GM18507 (cell line): ENCODE data around the gene C14orf119.

Experiments used
- DNase-seq: peaks from one replicate; pipeline ENCODE4 v3.0.0; 2011; ENCODE audit warnings: low read depth; ENCODE audit not compliant: insufficient read length; ENCODE audit errors: extremely low spot score
- FAIRE-seq: peaks from 2 replicates; lab custom pipeline; 2011; peaks lifted over from hg19 to GRCh38; lab: Jason Lieb, UNC

C14orf119 gene

GRCh38 chr14:23120541-23121251 is 25.4 kb downstream of the C14orf119 start:
- DNase-seq, result peak; percentile 85
- FAIRE-seq, result peak; percentile 90

DNA sequence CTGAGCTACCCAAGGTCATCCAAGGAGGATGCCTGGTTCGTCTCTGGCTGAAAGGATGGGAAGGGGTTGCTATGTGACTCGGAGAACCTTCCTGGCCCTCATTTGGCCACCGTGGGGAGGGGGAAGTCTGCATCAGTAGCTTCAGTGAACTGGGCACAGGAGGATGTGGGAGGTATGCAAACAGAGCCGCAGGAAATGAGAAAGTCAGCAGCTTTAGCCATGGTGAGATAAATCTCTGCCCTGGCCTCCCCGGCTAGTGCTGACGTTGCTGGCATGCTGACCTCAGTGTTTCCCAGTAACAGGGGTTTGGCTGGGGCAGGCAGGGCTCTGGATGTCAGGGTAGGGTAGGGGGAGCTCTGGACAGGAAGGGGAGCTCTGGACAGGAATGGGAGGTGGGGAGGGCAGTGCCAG is 26.1 kb downstream of the C14orf119 start:
- FAIRE-seq (no peak), DNase-seq (peak; percentile 30)

DNA sequence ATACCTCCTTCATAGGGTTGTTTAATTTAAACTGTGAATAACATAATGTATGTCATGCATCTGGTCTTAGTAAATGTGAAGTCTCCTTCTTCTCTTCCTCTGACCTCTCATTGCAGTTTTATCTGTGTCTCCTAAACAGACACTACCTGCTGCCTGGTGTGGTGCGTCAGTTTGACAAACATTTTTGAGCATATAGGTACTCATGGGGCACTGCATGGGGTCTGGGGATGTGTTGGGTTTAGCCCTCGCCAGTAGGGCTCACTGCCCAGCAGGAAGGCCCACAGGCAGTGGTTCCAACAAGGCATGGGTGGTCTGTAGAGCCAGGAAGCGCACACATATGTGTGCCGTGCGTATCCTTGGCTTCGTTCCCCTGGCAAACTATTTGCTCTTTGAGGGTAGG is 26.8 kb downstream of the C14orf119 start:
- FAIRE-seq (no peak), DNase-seq (no peak)

- FAIRE-seq (no peak), DNase-seq (no peak)
Measured at GRCh38 chr14:23123419-23123818, 28.1 kb downstream of the C14orf119 start.

DNA sequence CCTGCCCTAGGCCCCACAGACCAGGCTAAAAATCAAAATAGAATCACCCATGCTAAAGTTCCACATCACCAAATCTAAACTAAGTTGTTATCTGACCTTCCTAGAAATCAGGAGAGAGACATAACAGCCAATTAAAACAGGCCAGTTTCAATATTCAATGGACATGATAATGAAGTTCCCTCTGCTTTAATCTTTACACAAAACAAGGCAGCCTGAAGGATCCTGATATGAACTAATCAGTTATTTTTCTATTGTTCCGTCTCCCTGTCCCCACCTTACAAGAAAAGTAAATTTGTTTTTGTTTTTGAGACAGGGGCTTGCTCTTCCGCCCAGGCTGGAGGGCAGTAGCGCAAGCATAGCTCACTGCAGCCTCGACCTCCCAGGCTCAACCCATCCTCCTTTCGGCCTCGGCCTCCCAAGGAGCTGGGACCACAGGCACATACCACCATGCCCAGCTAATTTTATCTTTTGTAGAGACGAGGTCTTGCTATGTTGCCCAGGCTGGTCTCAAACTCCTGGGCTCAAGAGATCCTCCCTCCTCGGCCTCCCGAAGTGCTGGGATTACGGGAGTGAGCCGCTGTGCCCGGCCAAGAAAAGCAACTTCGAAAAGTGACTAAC is 29.1 kb downstream of the C14orf119 start:
- no peak for FAIRE-seq
- DNase-seq, result no peak

DNA sequence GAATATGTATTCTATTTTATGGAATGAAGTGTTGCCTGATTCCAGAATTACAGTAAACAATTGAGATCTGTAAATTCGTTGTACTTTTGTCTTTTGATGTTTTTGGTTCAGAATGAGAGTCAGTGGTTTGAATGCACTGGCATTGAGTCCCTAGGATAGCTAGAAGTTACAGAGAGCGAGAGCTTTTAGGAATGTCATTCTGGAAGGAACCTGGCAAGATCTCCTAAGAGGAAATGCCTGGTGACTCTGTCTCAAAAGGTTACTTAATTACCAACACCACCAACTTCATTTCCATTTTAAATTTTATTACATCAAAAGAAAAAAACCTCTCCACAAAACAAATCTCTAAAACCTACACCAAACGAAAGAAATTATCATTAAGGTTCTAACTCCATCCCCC is 29.7 kb downstream of the C14orf119 start:
- FAIRE-seq, result no peak

GRCh38 chr14:23125933-23126524 is 30.7 kb downstream of the C14orf119 start:
- FAIRE-seq (no peak), DNase-seq (no peak)

More for the DNA sequence above, 29.7 kb downstream of the C14orf119 start:
- no peak for DNase-seq

- no peak for FAIRE-seq
- DNase-seq, result no peak
Measured at GRCh38 chr14:23126548-23127278, 31.4 kb downstream of the C14orf119 start.

- FAIRE-seq, result no peak
Measured at GRCh38 chr14:23127861-23128260, 32.6 kb downstream of the C14orf119 start.

DNA sequence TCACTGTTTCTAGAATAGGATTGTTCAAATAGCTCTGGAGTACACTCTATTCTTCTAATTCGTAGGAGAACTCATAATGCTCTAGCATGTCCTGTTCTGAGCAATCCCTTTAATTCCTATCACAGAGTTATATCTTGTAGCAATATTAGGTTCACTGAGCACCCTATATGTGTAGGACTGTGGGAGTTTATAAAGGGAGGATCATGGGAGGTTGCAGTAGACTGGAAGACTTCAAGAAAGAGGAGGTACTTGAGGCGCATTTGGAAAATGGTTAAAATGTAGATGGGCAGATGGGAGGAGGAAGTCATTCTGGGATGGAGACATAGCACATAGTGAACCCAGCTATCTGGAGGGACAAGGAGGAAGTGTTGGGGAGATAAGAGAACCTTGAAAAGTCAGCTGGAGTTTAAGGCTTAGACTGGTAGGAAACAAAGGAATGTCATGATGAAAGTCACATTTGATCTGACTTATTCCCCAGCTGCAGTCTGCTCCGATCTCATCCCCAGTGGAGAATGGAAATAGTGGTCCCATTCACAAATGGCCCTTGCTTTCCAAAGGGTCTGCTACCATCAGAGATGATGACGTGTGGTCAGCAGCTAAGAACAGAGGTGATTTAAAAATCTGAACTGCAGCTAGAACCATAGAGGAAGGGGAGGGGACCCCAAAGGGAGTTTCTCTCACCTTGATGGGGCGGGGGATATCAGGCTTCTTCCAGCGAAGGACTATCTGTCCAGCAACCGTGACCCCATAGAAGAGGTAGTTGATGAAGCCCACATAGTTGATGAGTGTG is 33.9 kb downstream of the C14orf119 start:
- FAIRE-seq, result no peak
- DNase-seq, result no peak

More at GRCh38 chr14:23127861-23128260, 32.6 kb downstream of the C14orf119 start:
- DNase-seq, result no peak

GRCh38 chr14:23129759-23130316 is 34.5 kb downstream of the C14orf119 start:
- DNase-seq (no peak), FAIRE-seq (no peak)

DNA sequence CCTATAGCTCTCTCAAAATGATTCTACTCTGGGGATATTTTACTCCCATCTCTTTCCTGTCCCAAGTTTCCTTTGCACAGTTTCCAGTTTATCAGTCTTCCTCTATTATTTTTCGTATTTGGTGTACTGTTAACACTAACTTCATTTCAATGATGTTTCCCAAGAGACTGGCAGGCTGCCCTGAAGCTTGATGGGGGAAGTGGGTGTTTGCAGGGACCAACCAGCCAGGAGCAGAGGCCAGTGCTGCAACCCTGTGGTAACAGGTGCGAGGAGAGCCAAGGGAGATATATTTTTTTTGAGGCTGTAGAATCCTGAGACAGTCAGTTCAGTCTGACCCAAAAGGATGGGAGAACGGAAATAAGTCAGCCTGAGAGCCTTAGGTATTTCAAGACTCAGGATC is 35.6 kb downstream of the C14orf119 start:
- DNase-seq (no peak), FAIRE-seq (no peak)

DNA sequence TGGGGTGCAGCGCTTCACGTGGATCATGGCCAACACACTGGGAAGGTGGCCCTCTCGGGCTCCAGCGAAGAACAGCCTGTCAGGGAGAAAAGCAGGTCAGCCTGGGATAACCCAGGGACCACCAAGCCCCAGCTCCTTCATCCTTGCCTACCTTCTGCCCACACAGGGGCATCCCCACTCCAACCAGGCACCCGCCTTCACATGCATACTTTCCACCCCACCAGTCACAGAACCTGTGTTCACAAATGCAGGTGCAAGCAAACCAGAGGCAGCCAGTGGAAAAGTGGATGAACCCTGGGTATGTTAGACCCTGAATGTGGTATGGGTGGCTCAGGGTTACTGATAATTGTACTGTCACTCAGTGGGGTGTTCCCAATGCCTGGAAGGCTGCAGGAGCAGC is 36.2 kb downstream of the C14orf119 start:
- FAIRE-seq (no peak), DNase-seq (no peak)

DNA sequence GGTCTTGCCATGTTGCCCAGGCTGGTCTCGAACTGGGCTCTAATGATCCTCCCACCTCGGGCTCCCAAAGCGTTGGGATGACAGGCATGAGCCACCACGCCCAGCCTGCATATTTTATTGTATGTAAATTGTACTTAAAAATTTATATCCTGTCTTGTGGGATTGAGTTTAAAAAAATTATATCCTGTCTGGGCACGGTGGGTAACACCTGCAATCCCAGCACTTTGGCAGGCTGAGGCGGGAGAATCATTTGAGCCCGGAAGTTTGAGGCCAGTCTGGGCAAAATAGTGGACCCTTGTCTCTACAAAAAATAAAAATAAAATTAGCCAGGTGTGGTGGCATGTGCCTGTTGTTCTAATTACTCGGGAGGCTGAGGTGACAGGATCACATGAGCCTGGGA is 37.7 kb downstream of the C14orf119 start:
- DNase-seq, result no peak
- no peak for FAIRE-seq

DNA sequence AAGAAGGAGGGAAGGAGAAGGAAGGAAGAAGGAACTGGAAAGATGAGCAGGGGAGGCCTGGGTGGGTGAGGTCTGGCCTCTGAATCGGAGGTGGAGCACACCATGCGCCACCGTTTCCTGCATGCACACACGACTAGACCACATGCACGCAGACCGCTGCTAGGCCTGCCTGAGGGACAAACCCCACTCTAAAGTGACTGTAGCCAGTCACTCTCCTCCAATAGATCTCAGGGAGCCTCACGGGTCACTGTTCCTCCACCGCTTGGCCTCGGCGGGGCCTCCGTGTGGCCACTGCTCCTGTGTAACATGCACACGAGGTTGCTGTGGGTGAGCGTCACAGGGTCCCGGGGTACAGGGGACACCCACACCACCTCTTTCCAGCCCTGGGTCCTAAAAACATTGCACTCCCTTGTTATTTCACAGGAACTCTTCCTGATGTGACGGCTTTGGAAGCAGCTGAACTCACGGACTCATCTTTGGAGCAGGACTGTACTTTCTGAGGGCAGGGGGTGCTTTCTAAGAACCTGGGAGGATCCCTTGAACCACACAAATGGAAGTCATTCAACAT is 41.3 kb downstream of the C14orf119 start:
- DNase-seq (no peak), FAIRE-seq (no peak)

DNA sequence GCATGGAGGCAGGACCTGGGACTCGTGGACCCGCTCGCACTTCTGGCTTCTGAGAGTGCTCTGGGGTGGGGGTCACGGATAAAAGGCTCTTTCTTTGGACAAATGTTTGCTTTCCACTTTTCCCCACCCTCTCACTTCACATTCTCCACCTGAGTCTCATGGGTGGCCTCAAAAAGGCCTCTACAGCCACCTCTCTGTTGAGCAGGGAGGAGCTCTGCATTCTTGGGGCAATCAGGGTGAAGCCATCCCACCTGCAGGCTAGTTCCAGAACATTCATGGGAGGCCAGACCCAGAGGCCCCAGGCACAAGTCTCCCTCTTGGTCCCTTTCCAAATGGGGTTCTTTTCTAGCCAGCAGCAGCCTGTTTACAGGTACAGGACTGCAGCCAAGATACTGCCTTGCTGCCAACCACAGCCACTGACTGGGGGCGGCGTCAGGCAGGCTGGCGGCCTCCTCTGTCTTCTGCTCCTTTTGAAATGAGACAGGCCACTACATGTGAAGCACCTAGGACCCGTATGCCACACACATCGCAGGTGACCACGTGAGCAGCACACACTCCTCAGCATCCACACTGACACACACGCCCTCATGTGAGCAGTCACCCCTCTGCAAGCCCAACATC is 42.0 kb downstream of the C14orf119 start:
- FAIRE-seq (no peak), DNase-seq (no peak)

GRCh38 chr14:23137813-23138535 is 42.7 kb downstream of the C14orf119 start:
- DNase-seq (no peak), FAIRE-seq (no peak)

- no peak for DNase-seq
- FAIRE-seq, result no peak
Measured at GRCh38 chr14:23139874-23140273, 44.6 kb downstream of the C14orf119 start.
